Activated CD4-positive, alpha-beta T cell treated with anti-CD3 and anti-CD28 coated beads for 1 hour (primary cell): ENCODE measurements around the gene SFXN3.

Source experiments
- DNase-seq: peaks from one replicate; pipeline ENCODE4 v3.0.0-alpha.2; 2020

Gene SFXN3

DNA sequence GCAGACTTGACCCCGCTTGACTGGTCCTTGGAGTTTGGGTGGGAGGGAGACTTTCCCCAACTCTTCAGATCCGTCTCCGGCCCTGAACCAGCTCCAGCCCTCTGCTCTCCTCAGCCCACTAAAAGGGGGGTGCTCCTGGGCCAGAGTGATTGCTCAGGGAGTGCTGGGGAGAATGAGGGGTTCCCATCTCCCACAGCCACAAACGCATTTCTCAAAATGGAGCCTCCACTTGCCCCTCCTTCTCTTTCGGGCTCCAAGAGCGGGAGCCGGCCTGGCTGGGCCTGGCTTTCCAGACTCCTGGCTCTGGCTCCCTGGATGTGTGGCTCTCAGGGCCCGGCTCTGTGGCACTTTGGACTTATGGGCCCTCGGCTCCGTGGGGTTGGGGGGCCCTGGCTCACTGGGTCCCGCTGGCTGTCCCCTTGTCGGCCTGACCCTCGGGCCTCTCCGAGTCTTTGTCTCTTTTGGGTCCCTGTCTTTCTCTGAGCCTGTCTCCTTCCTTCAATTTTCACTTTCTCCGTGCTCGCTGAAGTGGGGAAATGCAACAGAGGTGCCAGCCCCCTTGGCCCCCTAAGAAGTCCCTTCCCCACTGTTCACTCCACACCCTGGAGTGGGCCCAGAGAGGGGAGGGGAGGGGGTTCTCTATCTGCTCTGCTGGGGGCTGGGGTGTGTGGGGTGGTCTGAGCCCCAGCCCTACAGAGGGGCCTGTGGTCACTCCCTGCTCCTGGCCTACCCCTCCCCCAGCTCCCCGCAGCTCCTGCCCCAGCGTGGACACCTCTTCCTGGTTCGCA is 30.7 kb upstream of the SFXN3 start:
- no peak for DNase-seq

DNA sequence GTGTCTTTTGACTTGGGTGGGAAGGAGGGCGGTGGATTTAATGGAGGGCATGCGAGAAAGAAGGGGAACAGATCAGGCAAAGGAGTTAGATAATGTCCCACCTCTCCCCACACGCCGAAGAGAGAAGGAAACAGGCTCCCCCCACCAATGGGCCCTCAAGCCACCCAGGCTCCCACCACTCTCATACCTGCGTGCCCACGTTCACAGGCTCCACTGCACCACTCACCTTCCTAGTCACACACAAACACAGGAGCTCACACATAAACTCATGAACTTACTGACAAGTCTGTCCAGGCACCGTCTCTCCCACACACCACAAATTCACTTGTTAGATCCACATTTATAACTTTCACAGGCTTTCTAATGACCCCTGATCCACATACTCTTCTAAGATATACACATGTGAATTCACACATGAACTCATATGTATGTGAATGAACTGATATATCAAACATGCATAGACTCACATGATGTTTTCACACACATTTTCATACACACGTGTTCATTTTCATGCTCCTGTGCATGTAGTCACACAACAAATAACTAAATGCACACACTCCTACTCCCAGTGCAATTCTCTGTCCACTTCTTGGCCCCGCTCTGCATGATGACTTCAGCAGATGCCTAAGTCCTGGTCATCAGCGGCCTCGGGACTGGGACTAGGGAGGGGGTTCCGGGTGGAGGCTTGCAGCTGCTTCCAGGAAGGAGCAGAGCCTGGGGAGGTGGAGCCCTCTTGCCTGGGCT is 29.9 kb upstream of the SFXN3 start:
- no peak for DNase-seq

DNA sequence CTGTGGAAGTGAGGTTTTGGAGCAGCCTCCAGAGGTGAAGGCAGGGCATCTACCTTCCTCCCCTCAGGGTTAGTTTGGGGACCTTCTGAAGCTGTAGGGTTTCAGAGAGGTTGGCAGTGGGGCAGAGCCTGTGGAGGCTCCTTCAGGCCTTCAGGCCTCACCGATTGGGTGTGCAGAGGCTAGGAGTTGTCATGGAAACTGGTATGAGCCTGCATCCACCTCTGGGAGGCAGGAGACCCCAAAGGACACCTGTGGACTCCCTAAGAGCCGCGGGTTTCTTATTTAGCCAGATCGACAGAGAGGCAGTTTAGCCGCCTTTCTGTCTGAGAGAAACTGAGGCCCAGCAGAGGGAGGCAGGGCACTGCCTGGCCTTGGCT is 29.4 kb upstream of the SFXN3 start:
- DNase-seq, result no peak

DNA sequence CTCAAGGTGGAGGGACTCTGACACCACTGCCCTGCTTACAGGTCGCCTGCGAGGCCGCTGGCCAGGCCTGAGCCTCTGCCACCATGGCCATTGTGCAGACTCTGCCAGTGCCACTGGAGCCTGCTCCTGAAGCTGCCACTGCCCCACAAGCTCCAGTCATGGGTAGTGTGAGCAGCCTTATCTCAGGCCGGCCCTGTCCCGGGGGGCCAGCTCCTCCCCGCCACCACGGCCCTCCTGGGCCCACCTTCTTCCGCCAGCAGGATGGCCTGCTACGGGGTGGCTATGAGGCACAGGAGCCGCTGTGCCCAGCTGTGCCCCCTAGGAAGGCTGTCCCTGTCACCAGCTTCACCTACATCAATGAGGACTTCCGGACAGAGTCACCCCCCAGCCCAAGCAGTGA is 28.6 kb upstream of the SFXN3 start:
- no peak for DNase-seq

DNA sequence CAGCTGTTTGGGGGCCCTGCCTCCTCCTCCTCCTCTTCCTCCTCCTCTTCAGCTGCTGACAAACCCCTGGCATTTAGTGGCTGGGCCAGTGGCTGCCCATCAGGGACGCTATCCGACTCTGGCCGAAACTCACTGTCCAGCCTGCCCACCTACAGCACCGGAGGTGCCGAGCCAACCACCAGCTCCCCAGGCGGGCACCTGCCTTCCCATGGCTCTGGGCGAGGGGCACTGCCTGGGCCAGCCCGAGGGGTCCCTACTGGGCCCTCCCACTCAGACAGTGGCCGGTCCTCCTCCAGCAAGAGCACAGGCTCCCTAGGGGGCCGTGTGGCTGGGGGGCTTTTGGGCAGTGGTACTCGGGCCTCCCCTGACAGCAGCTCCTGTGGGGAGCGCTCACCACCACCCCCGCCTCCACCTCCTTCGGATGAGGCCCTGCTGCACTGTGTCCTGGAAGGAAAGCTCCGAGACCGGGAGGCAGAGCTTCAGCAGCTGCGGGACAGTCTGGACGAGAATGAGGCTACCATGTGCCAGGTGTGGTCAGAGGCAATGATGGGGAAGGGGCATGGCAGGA is 27.3 kb upstream of the SFXN3 start:
- DNase-seq, result no peak

DNA sequence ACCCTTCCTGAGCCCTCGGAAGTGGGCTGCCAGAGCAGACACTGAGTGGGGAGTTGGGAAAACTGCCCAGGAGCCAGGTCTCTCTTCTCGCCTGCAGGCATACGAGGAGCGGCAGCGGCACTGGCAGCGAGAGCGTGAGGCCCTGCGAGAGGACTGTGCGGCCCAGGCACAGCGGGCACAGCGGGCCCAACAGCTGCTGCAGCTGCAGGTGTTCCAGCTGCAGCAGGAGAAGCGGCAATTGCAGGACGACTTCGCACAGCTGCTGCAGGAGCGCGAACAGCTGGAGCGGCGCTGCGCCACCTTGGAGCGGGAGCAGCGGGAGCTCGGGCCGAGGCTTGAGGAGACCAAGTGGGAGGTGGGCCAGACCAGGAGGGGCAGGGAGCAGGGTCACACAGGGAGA is 25.7 kb upstream of the SFXN3 start:
- DNase-seq, result no peak

DNA sequence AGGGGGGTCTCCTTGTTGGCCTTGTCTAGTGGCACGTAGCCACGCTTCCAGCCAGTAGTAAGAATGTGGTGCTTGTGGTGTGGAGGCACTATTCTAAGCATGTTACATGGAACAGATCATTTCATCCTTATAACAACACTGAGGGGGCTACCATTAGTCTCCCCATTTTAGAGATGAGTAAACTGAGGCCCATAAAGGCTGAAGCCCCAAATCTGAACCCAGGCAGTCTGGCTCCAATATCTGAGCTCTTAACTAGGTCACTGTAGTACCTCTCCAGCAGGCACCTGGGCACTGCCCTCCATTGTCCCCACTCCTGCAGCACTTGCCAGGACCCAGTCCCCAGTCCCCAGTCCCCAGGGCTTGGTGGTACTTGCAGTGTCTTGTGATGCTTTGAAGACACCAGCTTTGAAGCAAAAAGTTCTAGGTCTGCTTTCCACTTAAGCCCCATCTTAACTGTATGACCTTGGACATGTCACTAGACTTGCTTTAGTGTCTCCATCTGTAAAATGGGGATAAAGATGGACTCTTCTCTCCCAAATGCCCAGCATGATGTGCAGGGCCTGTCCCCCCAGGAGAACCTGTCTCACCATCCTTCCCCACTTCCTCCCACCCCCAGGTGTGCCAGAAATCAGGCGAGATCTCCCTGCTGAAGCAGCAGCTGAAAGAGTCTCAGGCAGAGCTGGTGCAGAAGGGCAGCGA is 25.0 kb upstream of the SFXN3 start:
- no peak for DNase-seq

DNA sequence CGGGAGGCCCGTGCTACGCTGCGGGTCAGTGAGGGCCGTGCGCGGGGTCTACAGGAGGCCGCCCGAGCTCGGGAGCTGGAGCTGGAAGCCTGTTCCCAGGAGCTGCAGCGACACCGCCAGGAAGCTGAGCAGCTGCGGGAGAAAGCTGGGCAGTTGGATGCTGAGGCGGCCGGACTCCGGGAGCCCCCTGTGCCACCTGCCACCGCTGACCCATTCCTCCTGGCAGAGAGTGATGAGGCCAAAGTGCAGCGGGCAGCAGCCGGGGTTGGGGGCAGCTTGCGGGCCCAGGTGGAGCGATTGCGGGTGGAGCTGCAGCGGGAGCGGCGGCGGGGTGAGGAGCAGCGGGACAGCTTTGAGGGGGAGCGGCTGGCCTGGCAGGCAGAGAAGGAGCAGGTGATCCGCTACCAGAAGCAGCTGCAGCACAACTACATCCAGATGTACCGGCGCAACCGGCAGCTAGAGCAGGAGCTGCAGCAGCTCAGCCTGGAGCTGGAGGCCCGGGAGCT is 24.4 kb upstream of the SFXN3 start:
- DNase-seq, result no peak

DNA sequence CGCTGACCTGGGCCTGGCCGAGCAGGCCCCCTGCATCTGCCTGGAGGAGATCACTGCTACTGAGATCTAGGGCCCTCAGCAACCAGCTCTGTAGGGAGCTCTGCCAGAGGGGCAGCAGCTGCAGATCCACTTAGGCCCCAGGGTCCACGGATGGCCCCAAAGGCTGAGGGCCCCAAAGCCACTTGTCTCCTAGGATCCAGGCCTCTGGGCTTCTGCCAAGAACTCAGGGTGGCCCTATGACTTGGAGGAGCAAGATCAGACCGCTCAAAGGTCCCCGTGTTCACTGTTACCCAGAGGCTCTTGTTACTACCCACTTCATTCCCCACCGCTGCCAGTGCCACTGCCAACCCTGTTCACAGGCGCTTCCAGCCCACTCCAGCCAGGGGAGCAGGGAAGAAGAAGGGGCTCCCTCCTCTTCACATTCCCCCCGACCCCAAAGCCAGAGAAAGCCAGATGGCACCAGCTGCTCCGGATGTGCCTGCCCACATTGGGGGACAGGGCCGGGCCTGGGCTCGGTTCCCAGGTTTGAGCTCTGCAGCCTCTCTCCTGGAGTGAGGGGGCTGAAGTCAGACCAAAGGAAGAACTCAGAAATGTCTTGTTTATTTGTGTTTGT is 23.8 kb upstream of the SFXN3 start:
- no peak for DNase-seq

DNA sequence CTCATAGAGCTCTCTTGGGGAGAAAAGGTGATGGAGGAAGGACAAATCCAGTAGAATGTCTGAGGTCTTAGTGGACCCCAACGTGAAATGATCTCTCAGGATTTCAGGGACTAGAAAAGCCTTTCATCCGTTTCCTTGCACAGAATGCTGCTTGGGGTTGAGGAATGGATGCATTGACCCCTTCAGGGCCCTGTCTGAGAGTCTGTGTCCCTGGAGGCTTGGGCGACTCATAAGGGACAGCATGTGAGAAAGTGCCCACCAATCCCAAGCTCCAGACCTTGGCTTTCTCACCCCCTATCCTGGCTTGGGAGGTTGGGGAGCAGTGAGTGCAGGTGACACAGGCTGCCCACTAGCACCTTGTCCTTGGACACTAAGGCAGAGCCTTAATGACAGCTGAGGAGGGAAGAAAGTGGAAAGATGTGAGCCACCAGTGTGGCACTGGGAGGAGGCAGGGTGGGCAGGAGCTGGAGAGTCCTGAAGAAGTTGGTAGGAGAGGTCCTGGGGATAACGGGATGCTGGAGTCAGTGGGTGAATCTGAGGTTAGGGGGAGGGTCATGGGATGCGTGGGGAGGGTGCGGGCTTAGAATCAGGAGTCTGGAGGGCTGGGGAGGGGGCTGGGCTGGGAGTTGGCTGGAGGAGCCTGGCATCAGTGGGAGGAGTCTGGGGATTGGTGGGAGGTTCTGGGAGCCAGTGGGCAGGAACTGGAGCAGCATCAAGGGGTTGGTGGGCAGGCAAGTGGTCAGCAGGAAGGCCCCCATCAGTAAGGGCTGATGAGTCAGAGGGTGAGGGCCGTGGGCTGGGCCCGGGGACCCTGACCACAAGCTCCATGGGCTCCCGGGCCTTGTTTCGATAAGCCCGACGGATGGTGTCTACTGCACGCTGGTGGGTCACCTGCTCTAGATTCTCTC is 22.9 kb upstream of the SFXN3 start:
- no peak for DNase-seq

DNA sequence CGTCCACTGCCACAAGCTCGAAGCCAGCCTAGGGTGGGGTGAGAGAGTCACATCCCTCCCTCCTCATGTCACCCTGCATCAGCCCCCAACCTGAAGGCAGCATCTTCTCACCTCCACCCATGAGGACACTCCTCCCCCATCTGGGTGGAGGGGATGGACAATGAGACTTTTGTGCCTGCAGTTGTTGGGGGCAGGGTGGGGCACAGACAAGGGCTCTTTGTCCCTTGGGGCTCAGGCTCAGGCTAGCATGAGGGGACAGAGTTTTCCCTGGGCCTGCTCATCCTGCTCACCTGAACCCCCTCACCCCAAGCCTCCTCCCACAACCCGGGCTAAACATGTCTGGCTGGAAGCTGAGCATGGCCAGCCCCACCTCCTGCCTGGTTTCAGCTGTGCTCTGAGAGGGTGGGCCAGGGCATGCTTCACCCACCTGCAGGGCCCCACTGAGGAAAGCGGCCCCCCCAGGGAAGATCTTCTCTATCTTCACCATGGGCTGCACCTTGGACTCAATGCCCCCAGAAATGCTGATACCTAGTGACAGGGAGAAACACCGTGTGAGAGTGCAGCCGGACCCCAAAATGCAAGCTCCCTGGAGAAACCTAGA is 22.1 kb upstream of the SFXN3 start:
- no peak for DNase-seq

DNA sequence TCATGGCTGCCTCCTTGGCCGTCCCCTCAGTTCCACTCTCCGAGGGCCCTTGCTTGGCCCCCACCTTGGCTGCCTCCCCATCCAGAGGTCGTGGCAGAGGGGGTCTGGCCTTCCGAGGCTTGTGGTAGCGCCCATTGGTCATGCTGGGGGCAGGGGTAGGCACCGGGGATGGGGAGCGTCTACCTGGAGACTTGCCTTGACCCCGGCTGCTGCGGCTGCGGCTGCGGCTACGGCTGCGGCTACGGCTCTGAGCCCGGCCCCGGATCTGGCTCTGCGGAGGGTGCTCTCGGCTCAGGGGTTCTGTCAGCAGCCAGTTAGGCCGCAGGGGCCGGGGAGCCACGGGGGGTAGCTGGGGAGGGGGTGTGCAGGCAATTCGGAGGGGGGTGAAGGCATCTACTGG is 20.7 kb upstream of the SFXN3 start:
- no peak for DNase-seq

DNA sequence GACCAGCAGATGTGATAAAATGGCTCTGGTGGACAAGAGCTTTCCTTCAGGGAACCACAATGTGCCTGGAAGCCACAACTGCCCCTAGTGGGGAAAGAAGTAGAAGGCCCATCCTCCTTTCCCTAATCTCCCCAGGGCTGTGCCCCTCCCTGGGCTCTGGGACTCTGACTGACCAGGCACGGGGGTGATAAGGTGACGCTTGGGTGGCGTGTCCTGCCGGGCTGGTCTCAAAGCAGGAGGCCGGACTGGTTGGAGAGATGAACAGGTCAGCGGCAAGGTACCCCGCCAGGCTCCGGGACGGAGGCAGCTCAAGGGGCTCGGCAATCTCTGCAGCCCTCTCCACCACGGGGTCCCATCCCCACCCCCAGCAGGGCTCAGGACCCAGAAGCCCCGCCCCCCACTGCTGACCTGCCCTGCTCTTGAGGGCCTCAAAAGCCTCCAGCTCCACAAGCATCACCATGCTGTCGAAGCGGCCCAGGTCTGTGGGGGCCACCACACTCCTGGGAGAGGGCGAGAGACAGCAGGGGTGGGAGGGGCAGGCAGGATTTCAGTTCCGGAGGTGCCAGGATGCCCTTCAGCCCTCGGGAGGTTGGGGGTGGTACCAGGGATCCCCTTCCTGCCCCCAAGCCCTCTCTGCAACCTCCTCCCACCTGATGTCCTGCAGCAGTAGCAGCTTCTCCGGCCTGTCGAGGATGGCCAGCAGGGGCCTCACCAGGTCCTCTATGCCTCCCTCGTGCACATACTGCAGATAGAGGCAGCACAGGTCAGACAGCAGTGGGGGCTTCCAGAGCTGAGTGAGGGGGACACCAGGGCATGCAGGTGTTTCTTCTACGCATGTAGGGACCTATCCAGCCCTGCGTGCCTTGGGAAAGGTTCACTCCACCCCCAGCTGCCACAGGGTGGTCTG is 19.3 kb upstream of the SFXN3 start:
- no peak for DNase-seq

DNA sequence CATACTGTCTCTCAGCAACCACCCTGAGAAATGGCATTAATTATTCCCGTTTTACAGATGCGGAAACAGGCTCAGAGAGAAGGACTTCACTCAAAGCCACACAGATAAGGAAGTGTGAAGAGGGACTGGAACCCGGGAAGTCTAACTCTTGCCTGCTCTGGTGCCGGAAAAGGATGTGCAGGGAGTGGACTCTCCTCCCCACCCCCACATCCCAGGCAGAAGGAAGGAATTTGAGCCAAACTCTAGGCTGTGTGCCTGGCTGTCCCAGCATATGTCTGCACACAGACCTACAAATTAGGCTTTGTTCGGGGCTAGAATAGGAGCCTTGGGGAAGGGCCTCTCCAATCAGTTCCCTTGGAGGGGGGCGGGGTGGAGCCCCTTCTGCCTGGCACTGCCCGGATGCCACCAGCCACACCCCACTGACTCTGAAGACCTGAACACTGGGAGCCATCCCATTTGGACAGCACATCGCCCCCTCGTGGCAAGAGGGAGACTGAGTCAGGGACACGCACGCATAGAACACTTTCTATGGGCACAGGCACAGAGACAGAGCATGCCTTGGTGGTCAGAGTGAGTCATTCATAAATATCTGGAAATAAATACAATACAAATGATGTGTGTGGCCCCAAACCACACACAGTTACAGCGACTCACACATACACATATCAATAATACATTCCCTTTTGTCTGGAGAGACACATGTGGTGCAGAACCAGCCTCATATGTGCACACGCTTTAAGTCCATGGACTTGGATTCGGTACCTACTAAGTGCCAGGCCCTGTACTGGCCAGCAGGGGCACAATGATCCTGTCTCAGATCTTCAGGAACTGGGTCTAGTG is 18.3 kb upstream of the SFXN3 start:
- peak; percentile 60 for DNase-seq

DNA sequence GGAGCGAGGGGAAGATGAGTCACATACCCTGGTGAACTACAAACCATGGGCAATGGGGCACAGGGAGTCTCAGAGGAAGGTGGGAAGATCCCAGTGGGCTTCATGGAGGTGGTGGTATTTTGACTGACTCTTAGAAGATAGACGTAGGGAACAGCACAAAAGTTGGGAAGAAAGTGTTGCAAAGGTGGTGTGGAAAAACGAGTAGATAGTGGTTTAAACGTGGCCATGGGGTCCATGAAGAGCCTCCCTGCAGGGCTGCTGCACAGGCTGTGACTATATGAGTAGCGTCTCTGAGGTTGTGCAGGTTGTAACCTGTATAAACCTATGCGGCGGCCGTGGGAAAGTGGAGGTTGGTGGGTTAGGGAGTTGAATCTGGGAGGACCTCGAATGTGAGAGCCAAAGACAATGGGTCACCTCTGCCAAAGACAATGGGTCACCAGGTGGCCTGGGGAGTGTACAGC is 17.6 kb upstream of the SFXN3 start:
- no peak for DNase-seq

DNA sequence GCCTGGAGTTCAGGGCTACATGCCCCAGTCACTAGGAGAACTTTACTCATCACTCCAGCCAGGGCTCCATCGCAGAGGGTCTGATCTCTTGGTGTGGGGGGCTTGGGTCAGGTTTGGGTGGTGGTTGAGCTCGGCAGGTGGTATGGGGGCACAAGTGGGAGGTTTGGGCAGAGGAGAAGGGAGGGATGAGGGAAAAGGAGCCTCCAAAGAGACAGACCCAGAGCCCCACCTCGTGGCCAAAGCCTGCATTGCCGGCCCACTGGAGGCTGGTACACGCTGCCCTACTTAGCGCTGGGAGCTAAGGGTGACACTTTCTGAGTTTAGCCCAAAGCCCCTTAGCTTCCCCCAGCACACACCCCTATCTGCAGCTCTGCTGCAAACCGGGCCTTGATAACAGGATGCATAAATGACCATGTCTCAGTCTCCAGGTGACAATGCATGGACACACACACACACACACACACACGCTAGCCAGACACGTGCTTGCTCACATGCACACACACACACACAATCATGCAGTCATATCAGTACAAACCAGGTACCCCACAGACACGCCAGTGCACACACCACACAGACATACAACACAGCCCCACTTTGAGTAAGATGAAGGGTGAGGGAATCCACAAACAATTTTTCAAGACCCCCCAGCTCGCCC is 16.7 kb upstream of the SFXN3 start:
- peak; percentile 65 for DNase-seq

DNA sequence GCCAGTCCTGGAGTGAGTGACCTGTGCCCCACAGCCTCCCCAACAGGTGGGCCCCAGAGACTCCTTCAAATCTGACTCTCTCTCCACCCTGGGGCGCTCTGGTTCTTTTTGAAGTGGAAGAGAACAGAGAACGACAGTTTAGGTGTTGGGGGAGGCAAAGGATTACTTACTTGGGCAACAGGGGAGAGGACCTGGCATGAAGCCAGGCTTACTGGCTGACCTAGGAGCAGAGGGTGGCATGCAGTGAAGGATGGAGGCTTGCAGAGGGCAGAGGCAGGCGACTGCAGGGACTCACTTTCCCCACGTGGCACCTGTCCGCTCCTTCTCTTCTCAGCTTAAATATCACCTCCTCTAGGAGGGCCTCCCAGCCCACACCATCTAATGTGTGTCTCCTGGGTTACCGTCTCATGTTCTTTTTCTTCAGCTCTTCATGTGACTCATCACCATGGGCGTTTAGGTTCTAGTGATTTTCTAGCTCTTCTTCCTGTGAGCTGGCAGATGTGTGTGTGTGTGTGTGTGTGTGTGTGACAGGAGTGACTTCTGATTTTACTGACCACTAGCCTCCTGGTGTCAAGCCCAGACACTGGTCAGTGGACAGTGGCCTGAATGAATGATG is 16.0 kb upstream of the SFXN3 start:
- DNase-seq, result no peak

DNA sequence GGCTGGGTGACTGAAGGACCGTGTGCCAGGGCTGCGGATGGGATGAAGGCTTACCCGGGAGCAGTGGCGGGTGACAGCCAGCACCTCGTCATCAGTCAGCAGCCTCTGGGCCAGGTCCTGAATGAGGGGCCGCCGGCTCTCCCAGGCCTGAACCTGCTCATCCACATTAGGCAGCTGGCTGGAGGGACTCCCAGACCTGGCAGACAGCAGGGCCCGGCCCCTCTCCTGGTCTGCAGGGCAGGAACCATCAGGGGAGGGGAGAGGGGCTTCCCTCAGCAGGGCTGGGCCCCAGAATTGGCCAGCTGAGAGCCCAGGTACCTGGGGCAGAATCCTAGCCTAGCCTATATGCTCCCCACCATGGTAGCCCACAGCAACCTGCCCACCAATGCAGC is 15.5 kb upstream of the SFXN3 start:
- DNase-seq, result no peak
